OCI-LY7 (cell line): Measurements from ENCODE around the gene KCNB1. TPM values are rescaled to one million over a fixed set of nuclear protein-coding genes. Genes with fewer than 3 reads are reported as not detected.

Source experiments
- BruUV-seq: library from RNA; stranded (reverse); fragments of 400-500 nt; replicated peaks from 2 replicates; lab custom pipeline; 2021; lab: Mats Ljungman, UMichigan
- CTCF ChIA-PET: fragments of 300-600 bp; sonication (Branson Sonifier 250); formaldehyde crosslinking; loops from one replicate; lab custom pipeline; 2022; ENCODE audit warnings: antibody characterized with exemption; ENCODE audit not compliant: unreplicated experiment; lab: Charles Lee
- POLR2A ChIA-PET: fragments of 300-600 bp; sonication (Branson Sonifier 250); formaldehyde crosslinking; loops from one replicate; lab custom pipeline; 2022; ENCODE audit warnings: antibody characterized with exemption; lab: Charles Lee
- DNase-seq: peaks from one replicate; pipeline ENCODE4 v3.0.0-alpha.2; 2015; ENCODE audit warnings: low spot score
- H2AFZ ChIP-seq: fragments of 200-600 bp; sonication (generic), shearing (Covaris generic); 2 replicates; pipeline ENCODE4 v1.6.1; 2014; ENCODE audit warnings: mild to moderate bottlenecking, antibody characterized with exemption, low read length, moderate library complexity
- H3K27ac ChIP-seq: fragments of 200-600 bp; sonication (generic); 2 replicates; pipeline ENCODE4 v1.5.1; 2014; ENCODE audit warnings: mixed run types, low read depth, mild to moderate bottlenecking, moderate library complexity, low read length, inconsistent platforms; ENCODE audit not compliant: poor library complexity, severe bottlenecking
- H3K36me3 ChIP-seq: fragments of 200-600 bp; sonication (generic); 2 replicates; pipeline ENCODE4 v1.6.1; 2014; ENCODE audit warnings: mild to moderate bottlenecking, antibody characterized with exemption, low read length, moderate library complexity, mixed read lengths; ENCODE audit not compliant: insufficient read depth
- H3K4me1 ChIP-seq: fragments of 200-600 bp; sonication (generic); 2 replicates; pipeline ENCODE4 v1.5.1; 2014; ENCODE audit warnings: mild to moderate bottlenecking, low read length; ENCODE audit not compliant: insufficient read depth, poor library complexity, severe bottlenecking
- H3K4me2 ChIP-seq: fragments of 200-600 bp; sonication (generic); 2 replicates; pipeline ENCODE4 v1.6.1; 2014; ENCODE audit warnings: mild to moderate bottlenecking, low read length
- H3K4me3 ChIP-seq: fragments of 200-600 bp; sonication (generic); 2 replicates; pipeline ENCODE4 v1.5.1; 2014; ENCODE audit warnings: mild to moderate bottlenecking, low read depth, low read length; ENCODE audit not compliant: poor library complexity, severe bottlenecking
- H3K79me2 ChIP-seq: fragments of 200-600 bp; sonication (generic); 2 replicates; pipeline ENCODE4 v1.6.1; 2016; ENCODE audit warnings: low read depth, mild to moderate bottlenecking, low read length, moderate library complexity, mixed read lengths; ENCODE audit not compliant: insufficient read depth
- H3K9me2 ChIP-seq: fragments of 200-600 bp; sonication (generic); 2 replicates; pipeline ENCODE4 v1.6.1; 2016; ENCODE audit warnings: mild to moderate bottlenecking, low read length, mixed read lengths; ENCODE audit not compliant: insufficient read depth
- H3K9me3 ChIP-seq: fragments of 200-600 bp; sonication (generic); 2 replicates; pipeline ENCODE4 v1.6.1; 2014; ENCODE audit warnings: mild to moderate bottlenecking, mixed run types, low read length, mixed read lengths
- H4K20me1 ChIP-seq: fragments of 200-600 bp; sonication (generic); 2 replicates; pipeline ENCODE4 v1.6.1; 2014; ENCODE audit warnings: mild to moderate bottlenecking, antibody characterized with exemption, low read length, moderate library complexity, mixed read lengths; ENCODE audit not compliant: insufficient read depth
- EZH2phosphoT487 ChIP-seq: fragments of 200-600 bp; sonication (generic); IDR thresholded peaks from 2 replicates; pipeline ENCODE4 v1.6.1; 2018; ENCODE audit warnings: low read depth, borderline replicate concordance, mild to moderate bottlenecking, mixed run types, antibody characterized with exemption, low read length, moderate library complexity, mixed read lengths
- intact Hi-C: fragments of 100-400 bp; cut with micrococcal nuclease; formaldehyde crosslinking; loops from one replicate; pipeline ENCODE4 v1.10.0; 2022; ENCODE audit not compliant: unreplicated experiment
- total RNA-seq, 2 experiments: library from RNA; depleted of rRNA in 1 of 2; stranded (reverse); fragments of >200 nt in 1 of 2; shearing (Covaris generic) in 1 of 2; gene quantifications; 2 replicates each; pipeline ENCODE4 v1.2.3, GENCODE V29; 2014 to 2022
- TF ChIP-seq, protein P1 (sequence below): fragments of 200-600 bp; sonication (generic); conservative IDR thresholded peaks from 2 replicates; pipeline ENCODE4 v1.5.1; 2014; ENCODE audit warnings: mild to moderate bottlenecking, antibody characterized with exemption, low read length, moderate library complexity, mixed read lengths

The KCNB1 gene
- total RNA-seq, 2 experiments from 2014 or later, result not detected

DNA sequence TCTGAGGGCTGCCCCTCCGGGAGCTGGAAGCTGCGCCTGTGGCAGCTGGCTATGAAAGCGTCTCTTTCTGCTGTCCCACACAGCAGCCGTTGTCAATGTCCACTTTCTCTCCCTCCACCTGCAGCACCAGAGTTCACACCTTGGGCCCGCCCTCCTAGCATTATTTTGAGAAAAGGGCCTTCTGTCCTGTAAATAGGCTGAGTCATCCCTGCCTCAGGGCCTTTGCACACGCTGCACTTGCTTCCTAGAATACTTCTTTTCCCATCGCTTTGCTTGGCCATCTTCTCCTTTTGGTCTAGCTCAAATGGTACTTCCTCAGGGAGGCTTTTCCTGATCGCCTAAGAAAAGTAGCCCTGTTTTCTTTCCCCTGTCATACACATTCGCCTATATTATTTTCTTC, 135.3 kb downstream of the KCNB1 start:
- Histone ChIP-seq H3K4me1 (no peaks in the 10 kb centered on the region), H3K79me2 (no peaks in the 10 kb centered on the region), H3K36me3 (no peaks in the 10 kb centered on the region), H3K27ac (no peak overlapping the region), H3K9me3 (no peaks in the 10 kb centered on the region), H3K4me3 (no peak overlapping the region), H2AFZ (no peak overlapping the region), H3K9me2 (no peaks in the 10 kb centered on the region), H4K20me1 (no peaks in the 10 kb centered on the region), H3K4me2 (no peak overlapping the region)
- ChIA-PET CTCF (no interaction called here), POLR2A (interaction anchor here (0.6 kb wide), 1 partner anchor 359 kb away, joined by 4 read pairs; no protein-coding TSS in a partner anchor)
- BruUV-seq, result no TSS peak
- TF ChIP-seq, protein P1, sequence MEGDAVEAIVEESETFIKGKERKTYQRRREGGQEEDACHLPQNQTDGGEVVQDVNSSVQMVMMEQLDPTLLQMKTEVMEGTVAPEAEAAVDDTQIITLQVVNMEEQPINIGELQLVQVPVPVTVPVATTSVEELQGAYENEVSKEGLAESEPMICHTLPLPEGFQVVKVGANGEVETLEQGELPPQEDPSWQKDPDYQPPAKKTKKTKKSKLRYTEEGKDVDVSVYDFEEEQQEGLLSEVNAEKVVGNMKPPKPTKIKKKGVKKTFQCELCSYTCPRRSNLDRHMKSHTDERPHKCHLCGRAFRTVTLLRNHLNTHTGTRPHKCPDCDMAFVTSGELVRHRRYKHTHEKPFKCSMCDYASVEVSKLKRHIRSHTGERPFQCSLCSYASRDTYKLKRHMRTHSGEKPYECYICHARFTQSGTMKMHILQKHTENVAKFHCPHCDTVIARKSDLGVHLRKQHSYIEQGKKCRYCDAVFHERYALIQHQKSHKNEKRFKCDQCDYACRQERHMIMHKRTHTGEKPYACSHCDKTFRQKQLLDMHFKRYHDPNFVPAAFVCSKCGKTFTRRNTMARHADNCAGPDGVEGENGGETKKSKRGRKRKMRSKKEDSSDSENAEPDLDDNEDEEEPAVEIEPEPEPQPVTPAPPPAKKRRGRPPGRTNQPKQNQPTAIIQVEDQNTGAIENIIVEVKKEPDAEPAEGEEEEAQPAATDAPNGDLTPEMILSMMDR, result no peak
- TF ChIP-seq EZH2phosphoT487, result no peak
- intact Hi-C loops, result no loop called here
- no peak for DNase-seq

DNA sequence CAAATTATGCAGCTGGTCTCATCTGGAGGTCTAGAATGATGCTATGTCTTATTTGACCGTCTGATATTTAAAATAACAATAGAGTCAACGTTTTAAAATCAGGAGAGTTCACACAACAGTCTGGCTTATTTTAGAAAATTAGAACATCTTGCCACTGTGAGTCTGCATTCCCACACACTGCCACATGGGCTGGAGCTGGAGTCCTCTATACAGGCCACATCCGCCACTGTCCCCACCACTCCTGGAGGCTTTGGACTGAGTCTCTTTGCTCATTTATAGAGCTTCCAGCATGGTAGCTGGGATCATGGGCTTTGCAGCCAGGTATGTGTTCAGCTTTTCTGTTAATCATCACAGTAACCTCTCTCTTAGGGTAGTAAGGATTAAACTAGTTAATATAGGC, 135.8 kb downstream of the KCNB1 start:
- no TSS peak for BruUV-seq
- H3K4me3 ChIP-seq, result no peak overlapping the region
- ChIA-PET POLR2A (interaction anchor here (0.6 kb wide), 1 partner anchor 360 kb away, joined by 4 read pairs; no protein-coding TSS in a partner anchor), CTCF (no interaction called here)
- H4K20me1 ChIP-seq, result no peaks in the 10 kb centered on the region
- H3K4me1 ChIP-seq, result no peaks in the 10 kb centered on the region
- no peak overlapping the region for H3K4me2 ChIP-seq
- intact Hi-C loops, result no loop called here
- H3K9me3 ChIP-seq, result no peaks in the 10 kb centered on the region
- H3K27ac ChIP-seq, result no peak overlapping the region
- TF ChIP-seq, protein P1, result no peak
- TF ChIP-seq EZH2phosphoT487, result no peak
- H3K36me3 ChIP-seq, result no peaks in the 10 kb centered on the region
- H3K79me2 ChIP-seq, result no peaks in the 10 kb centered on the region
- no peak overlapping the region for H2AFZ ChIP-seq
- H3K9me2 ChIP-seq, result no peaks in the 10 kb centered on the region
- no peak for DNase-seq

- H3K4me2 ChIP-seq, result no peak overlapping the region
Observed at GRCh38 chr20:49345524-49345923, 136.9 kb downstream of the KCNB1 start.

More at GRCh38 chr20:49345524-49345923, 136.9 kb downstream of the KCNB1 start:
- intact Hi-C loops, result no loop called here
- Histone ChIP-seq H3K9me2 (no peaks in the 10 kb centered on the region), H3K9me3 (no peaks in the 10 kb centered on the region), H2AFZ (no peak overlapping the region), H3K36me3 (no peaks in the 10 kb centered on the region), H3K4me3 (no peak overlapping the region), H3K79me2 (no peaks in the 10 kb centered on the region), H3K27ac (no peak overlapping the region), H3K4me1 (no peaks in the 10 kb centered on the region), H4K20me1 (no peaks in the 10 kb centered on the region)
- POLR2A ChIA-PET, result no interaction called here
- CTCF ChIA-PET, result no interaction called here
- no peak for TF ChIP-seq EZH2phosphoT487
- TF ChIP-seq, protein P1, result no peak
- no TSS peak for BruUV-seq
- no peak for DNase-seq
